ENCODE data around the gene APC. TPM values are rescaled to one million over a fixed set of nuclear protein-coding genes. Genes with fewer than 3 reads are reported as not detected.

APC gene
- total RNA-seq, 1 experiment from 2014 or later = 24.0 TPM

DNA sequence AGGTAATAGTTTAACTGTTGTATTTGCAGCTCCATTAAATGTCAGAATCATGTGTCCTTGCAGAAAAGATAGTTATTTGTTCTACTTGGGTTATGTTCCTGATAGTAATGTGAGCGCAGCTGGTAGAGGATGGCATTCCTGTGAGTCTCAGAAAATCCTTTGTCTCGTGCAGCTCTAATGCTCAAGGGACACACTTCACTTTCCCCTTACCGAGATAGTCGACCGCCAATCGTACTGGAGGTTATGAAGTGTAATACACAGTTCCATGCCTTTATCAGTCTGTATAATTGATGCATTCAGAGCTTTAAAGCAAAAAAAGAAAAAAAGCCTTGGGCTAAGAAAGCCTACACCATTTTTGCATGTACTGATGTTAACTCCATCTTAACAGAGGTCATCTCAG, 63.2 kb downstream of the APC start:
- BruUV-seq (replicated peaks) = no TSS peak
- no peaks in the 10 kb centered on the region for H4K20me1 ChIP-seq (ENCODE audit: insufficient read depth)
- ChIA-PET POLR2A (no interaction called here), RAD21 (ENCODE audit: low non-redundant PET in 1 of 2, low total read pairs in 2 of 2, uncharacterized antibody in 2 of 2, unreplicated experiment in 2 of 2) (no interaction called here), CTCF (no interaction called here)
- DNase-seq (ENCODE audit: low read depth, low spot score) (no peak), ATAC-seq (no peak)
- H3K36me3 ChIP-seq (ENCODE audit: control insufficient read depth in 1 of 2, insufficient read depth in 2 of 2, low read length in 2 of 2) = no peaks in the 10 kb centered on the region; a peak in 1 of 4 replicates
- no peaks in the 10 kb centered on the region for H3K9me3 ChIP-seq (ENCODE audit: control insufficient read depth in 1 of 2, insufficient read depth in 1 of 2, low read depth in 1 of 2, low read length in 2 of 2)
- H3K79me2 ChIP-seq (ENCODE audit: insufficient read depth, low read length) = no peaks in the 10 kb centered on the region
- H3K9ac ChIP-seq (ENCODE audit: low read length) = no peak overlapping the region
- TF ChIP-seq EGR1 (IDR thresholded peaks at IDR 0.05; ENCODE audit: low read depth) = no peak
- no peak for TF ChIP-seq CEBPB (IDR thresholded peaks at IDR 0.05; ENCODE audit: low read depth)
- no peak for TF ChIP-seq POLR2A (IDR thresholded peaks at IDR 0.05; ENCODE audit: borderline replicate concordance, extremely low read depth, insufficient read depth, insufficient read length)
- TF ChIP-seq, protein P1, sequence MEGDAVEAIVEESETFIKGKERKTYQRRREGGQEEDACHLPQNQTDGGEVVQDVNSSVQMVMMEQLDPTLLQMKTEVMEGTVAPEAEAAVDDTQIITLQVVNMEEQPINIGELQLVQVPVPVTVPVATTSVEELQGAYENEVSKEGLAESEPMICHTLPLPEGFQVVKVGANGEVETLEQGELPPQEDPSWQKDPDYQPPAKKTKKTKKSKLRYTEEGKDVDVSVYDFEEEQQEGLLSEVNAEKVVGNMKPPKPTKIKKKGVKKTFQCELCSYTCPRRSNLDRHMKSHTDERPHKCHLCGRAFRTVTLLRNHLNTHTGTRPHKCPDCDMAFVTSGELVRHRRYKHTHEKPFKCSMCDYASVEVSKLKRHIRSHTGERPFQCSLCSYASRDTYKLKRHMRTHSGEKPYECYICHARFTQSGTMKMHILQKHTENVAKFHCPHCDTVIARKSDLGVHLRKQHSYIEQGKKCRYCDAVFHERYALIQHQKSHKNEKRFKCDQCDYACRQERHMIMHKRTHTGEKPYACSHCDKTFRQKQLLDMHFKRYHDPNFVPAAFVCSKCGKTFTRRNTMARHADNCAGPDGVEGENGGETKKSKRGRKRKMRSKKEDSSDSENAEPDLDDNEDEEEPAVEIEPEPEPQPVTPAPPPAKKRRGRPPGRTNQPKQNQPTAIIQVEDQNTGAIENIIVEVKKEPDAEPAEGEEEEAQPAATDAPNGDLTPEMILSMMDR (IDR thresholded peaks at IDR 0.05 in 2 of 3, conservative IDR thresholded peaks at IDR 0.05 in 1 of 3; ENCODE audit: borderline replicate concordance in 1 of 3, insufficient read depth in 1 of 3, low read depth in 2 of 3, low read length in 2 of 3) = no peak
- no peak for TF ChIP-seq YY1 (IDR thresholded peaks at IDR 0.05; ENCODE audit: extremely low read depth, insufficient replicate concordance, low read depth, low read length)
- no peak for TF ChIP-seq JUND (IDR thresholded peaks at IDR 0.05)
- no peak for TF ChIP-seq SRF (IDR thresholded peaks at IDR 0.05; ENCODE audit: low read depth)
- TF ChIP-seq SIN3A (IDR thresholded peaks at IDR 0.05; ENCODE audit: low read depth) = no peak
- TF ChIP-seq CBX3 (IDR thresholded peaks at IDR 0.05; ENCODE audit: low read depth) = no peak
- no peak for TF ChIP-seq SP1 (IDR thresholded peaks at IDR 0.05; ENCODE audit: low read depth)
- no peak overlapping the region for H3K4me3 ChIP-seq (replicated peaks in 1 of 2; ENCODE audit: low read depth in 1 of 2, low read length in 2 of 2)
- no peak overlapping the region for H2AFZ ChIP-seq (ENCODE audit: low read depth, low read length, poor library complexity, severe bottlenecking)
- H3K9me2 ChIP-seq (ENCODE audit: insufficient read depth) = no peaks in the 10 kb centered on the region
- intact Hi-C loops (cut with micrococcal nuclease) = no loop called here
- no peaks in the 10 kb centered on the region for H3K27me3 ChIP-seq (ENCODE audit: insufficient read depth, low read length)
- no peaks in the 10 kb centered on the region for H3K4me1 ChIP-seq (ENCODE audit: control insufficient read depth in 1 of 2, insufficient read depth in 2 of 2, low read length in 2 of 2)
- no peak overlapping the region for H3K27ac ChIP-seq (ENCODE audit: low read depth, low read length)
- H3K4me2 ChIP-seq (ENCODE audit: low read length) = no peak overlapping the region

- no peak overlapping the region for H3K4me3 ChIP-seq (replicated peaks in 1 of 2; ENCODE audit: low read depth in 1 of 2, low read length in 2 of 2)
- H3K4me2 ChIP-seq (ENCODE audit: low read length) = no peak overlapping the region
- H3K9me3 ChIP-seq (ENCODE audit: control insufficient read depth in 1 of 2, insufficient read depth in 1 of 2, low read depth in 1 of 2, low read length in 2 of 2) = no peaks in the 10 kb centered on the region
- no peaks in the 10 kb centered on the region for H3K27me3 ChIP-seq (ENCODE audit: insufficient read depth, low read length)
- TF ChIP-seq ZFX (IDR thresholded peaks at IDR 0.05) = no peak
- ChIA-PET POLR2A (no interaction called here), RAD21 (ENCODE audit: low non-redundant PET in 1 of 2, low total read pairs in 2 of 2, uncharacterized antibody in 2 of 2, unreplicated experiment in 2 of 2) (no interaction called here), CTCF (no interaction called here)
- H3K9me2 ChIP-seq (ENCODE audit: insufficient read depth) = no peaks in the 10 kb centered on the region
- H4K20me1 ChIP-seq (ENCODE audit: insufficient read depth) = no peaks in the 10 kb centered on the region
- no peak for DNase-seq (ENCODE audit: low read depth, low spot score)
- H2AFZ ChIP-seq (ENCODE audit: low read depth, low read length, poor library complexity, severe bottlenecking) = no peak overlapping the region
- ATAC-seq = no peak
- no peak overlapping the region for H3K9ac ChIP-seq (ENCODE audit: low read length)
- no peaks in the 10 kb centered on the region for H3K36me3 ChIP-seq (ENCODE audit: control insufficient read depth in 1 of 2, insufficient read depth in 2 of 2, low read length in 2 of 2)
- intact Hi-C loops (cut with micrococcal nuclease) = no loop called here
- no TSS peak for BruUV-seq (replicated peaks)
- no peak overlapping the region for H3K27ac ChIP-seq (ENCODE audit: low read depth, low read length)
- H3K4me1 ChIP-seq (ENCODE audit: control insufficient read depth in 1 of 2, insufficient read depth in 2 of 2, low read length in 2 of 2) = no peaks in the 10 kb centered on the region
- H3K79me2 ChIP-seq (ENCODE audit: insufficient read depth, low read length) = no peaks in the 10 kb centered on the region
These were observed 73.3 kb downstream of the APC start for GRCh38 chr5:112811023-112811422.
